Measurements from ENCODE around the gene PLK5.
A peak's percentile ranks its signal among the peaks of the same experiment; 100 is the strongest.
"Not testable (repeated sequence)": the region's sequence is repeated elsewhere in the genome, so short reads cannot be mapped to it uniquely, and the experiment has no call there.

PLK5 gene

DNA sequence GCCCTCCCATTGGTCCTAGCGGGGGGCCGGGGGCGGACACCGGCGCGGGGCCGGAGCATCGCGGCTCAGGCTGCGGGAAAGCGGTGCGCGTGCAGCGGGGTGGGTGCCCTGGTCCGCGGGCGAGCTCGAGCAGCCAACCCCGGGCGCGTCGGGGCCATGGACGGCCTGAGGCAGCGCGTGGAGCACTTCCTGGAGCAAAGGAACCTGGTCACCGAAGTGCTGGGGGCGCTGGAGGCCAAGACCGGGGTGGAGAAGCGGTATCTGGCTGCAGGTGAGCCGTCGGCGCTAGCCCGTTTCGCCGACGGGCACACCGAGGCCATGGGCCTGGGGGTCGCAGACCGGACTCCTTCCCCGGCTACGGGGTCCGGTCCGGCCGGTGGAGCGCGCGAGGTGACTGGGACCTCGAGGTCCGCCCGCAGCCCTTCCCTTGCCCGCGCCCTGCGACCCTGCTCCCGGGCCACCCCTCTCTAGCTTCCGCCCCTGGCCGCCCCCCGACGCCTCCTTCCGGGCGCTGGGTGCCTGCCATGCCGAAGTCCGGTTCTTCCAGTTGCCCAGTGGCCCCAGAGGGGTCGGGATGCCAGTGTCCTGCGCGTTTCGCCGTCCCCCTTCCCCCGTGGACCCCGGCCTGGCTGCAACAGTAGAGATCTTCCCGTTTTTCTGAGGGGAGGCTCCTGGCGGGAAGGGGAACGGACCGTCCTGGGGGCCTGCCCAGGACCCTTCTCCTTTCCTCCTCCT, 32.6 kb upstream of the PLK5 start, which contains the start of gene REEP6:
Gene REEP6 (plus strand): TSS at position 68 of the 735 bp plus-strand sequence. CDS start 89 bp downstream, at position 157.
- DNase-seq (ENCODE audit: low spot score), result no peak

DNA sequence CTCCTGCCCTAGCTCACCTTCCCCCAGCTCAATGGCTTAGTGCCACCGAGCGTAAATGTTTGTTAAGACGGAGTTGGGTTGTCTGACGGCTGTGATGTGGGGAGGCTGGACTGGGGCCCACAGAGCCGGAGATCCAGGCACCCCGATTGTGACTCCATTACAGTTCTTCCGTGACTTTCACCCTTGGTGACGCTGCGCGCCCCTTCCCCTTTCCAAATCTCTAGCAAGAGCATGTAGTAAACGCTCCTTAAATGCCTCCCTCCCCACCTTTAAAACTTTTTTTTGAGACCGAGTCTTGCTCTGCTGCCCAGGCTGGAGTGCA, 32.1 kb upstream of the PLK5 start:
- no peak for DNase-seq (ENCODE audit: low spot score)

GRCh38 chr19:1492474-1493006, 31.3 kb upstream of the PLK5 start:
- DNase-seq (ENCODE audit: low spot score), result no peak

DNA sequence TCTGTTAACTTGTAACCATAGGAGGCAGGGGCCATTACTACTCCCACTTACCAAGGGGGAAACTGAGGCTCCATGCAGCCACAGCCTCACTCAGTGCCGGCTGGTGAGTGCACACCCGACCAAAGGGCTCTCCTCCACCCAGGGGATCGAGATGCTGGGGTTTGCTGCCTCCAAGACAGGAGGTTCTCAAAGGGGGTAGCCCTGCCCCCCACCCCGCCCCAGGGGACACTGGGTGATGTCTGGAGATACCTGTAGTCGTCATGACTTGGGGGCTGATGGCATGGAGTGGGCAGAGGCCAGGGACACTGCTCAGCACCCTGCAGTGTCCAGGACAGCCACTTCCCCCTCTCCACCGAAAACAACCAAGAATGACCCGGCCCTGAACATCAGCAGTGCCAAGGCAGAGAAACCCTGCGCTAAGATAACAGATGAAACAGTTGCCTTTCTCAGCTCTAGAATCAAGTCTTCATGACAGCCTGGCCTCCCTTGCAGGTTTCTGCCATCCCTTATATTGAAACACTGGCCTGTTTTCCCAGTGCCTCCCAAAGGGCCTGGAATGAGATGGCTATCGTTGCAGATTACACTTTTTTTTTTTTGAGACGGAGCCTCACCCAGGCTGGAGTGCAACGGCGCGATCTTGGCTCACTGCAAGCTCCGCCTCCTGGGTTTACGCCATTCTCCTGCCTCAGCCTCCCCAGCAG, 29.6 kb upstream of the PLK5 start:
- peak; percentile 65 for DNase-seq (ENCODE audit: low spot score)

DNA sequence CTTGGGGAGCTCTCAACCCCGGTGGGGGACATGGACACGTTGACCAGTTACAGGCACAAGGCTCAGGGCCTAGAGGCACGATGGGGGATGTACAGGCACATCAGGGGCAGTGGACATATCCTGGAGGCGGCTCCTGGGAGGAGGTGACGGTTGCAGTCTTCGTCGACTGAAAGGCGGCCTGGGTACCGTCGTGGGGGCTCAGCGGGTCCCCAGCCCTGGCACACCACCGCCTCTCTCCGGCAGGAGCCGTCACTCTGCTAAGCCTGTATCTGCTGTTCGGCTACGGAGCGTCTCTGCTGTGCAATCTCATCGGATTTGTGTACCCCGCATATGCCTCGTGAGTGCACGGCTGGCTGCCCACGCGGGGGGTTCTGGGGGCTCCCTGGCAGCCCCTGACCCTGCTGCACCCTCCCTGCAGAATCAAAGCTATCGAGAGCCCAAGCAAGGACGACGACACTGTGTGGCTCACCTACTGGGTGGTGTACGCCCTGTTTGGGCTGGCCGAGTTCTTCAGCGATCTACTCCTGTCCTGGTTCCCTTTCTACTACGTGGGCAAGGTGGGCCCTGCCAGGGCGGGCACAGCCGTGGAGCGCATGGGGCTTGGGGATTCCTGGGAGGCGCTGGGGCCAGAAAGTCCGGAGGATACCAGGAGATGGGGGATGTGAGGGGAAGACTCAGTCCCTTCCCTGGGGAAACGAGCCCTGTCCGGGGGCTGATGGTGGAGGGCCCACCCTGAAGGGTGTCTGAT, 28.7 kb upstream of the PLK5 start:
- DNase-seq (ENCODE audit: low spot score), result no peak

DNA sequence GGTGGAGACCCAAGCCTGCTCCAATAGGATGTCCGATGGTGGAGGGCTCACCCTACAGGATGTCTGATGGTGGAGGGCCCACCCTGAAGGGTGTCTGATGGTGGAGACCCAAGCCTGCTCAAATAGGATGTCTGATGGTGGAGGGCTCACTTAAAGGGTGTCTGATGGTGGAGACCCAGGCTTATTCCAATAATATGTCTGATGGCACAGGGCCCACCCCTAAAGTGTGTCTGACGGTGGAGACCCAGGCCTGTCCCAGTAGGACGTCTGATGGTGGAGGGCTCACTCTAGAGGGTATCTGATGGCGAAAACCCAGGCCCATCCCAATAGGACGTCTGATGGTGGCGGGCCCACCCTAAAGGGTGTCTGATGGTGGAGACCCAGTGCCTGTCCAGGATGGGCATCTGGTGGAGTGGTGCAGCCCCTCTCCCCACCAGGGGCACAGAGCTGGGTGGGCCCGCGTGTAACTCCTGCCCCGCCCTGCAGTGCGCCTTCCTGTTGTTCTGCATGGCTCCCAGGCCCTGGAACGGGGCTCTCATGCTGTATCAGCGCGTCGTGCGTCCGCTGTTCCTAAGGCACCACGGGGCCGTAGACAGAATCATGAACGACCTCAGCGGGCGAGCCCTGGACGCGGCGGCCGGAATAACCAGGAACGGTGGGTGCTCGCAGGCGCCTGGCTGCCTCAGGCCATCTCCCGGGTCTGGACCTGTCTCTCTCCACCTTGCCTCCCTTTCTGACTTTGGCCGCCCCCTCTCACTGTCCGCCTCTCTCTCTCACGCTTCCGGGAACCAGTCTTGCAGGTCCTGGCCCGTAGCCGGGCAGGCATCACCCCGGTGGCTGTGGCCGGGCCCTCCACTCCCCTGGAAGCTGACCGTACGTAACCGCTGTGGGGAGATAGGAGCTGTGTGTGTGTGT, 27.8 kb upstream of the PLK5 start:
- DNase-seq (ENCODE audit: low spot score), result no peak

- DNase-seq (ENCODE audit: low spot score), result no peak
Measured at GRCh38 chr19:1496714-1497577, 26.9 kb upstream of the PLK5 start.

DNA sequence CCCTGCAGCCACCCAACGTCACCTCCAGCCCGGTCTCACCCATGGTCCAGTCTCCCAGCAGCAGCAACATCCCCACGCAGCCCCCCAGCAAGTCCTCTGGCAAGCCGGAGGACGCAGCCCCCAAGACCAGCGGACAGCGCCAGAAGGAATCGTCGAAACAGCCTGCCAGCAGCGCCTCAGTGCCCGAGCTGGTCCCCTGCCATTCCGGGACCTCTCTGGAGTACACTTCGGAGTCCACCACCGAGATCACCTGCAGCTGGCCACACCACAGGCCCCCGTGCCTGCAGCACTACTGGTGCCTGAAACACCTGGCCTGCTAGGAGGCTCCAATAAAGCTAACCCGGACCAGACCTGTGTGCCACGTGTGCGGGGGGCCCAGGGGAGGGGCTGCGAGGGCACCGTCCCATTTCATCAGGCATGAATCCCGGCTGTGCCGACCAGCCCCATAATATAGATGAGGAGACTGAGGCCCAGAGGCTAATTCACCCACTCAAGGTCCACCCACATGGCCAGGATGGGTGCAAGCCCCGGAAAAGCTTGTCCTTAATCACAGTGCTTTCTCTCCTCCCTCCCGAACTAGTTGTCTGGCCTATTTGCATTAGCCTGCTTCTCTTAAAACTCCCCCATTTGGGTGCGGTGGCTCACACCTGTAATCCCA, 26.2 kb upstream of the PLK5 start:
- no peak for DNase-seq (ENCODE audit: low spot score)

GRCh38 chr19:1499231-1499630, 24.6 kb upstream of the PLK5 start:
- DNase-seq (ENCODE audit: low spot score), result not testable (repeated sequence)

- DNase-seq (ENCODE audit: low spot score), result no peak
Measured at GRCh38 chr19:1501200-1501595, 22.7 kb upstream of the PLK5 start.

- no peak for DNase-seq (ENCODE audit: low spot score)
Measured at GRCh38 chr19:1502433-1503088, 21.3 kb upstream of the PLK5 start.

DNA sequence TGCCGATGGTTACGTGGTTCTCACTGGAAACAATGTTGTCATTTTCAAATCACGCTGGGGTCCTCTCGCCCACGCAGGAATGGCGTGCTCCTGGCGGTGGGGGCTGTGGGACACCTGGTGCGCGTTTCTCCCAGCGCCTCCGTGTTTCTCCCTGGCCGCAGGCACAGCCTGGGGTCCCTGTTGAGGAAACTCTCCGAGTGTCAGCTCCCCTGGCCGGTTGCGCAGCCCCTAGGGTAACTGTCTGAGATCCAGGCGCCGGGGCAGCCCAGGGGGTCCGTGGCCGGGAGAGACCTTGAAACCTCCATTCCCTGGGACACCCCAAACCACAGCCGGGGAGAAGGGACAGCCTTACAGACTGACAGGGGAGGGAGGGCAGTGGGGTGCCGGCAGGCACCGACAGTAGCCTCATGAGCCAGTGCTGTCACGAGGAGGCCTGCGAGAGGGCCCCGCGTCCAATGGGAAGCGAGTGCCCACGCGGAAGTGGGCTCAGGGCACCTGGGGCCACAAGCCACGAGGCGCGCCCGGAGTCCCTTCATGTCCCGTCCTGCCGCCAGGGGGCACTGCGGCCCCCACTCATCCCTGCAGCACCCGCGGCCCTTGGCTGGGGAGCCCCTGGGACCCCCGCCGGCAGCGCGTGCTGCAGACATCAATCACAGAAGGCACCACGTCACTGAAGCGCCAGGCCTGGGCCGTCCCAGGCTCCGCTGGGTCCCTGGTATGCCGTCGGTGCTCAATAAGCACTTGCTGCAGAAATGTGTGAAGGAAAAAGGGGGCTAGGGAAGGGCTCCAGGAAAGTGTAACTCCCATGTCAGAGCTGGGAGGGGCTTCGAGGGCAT, 20.6 kb upstream of the PLK5 start:
- DNase-seq (ENCODE audit: low spot score), result peak; percentile 60

- no peak for DNase-seq (ENCODE audit: low spot score)
Measured at GRCh38 chr19:1503925-1504773, 19.7 kb upstream of the PLK5 start.

- DNase-seq (ENCODE audit: low spot score), result no peak
Measured at GRCh38 chr19:1505012-1505411, 18.9 kb upstream of the PLK5 start.

- no peak for DNase-seq (ENCODE audit: low spot score)
Measured at GRCh38 chr19:1505991-1506881, 17.6 kb upstream of the PLK5 start.

GRCh38 chr19:1507192-1507660, 16.7 kb upstream of the PLK5 start:
- DNase-seq (ENCODE audit: low spot score), result no peak

Data from SK-N-DZ (cell line).